Cardiac muscle cell (in vitro differentiated cells and primary cell): ENCODE data around the gene RIBC2. TPM values are rescaled to one million over a fixed set of nuclear protein-coding genes. Genes with fewer than 3 reads are reported as not detected.
"Not testable (repeated sequence)": the region's sequence is repeated elsewhere in the genome, so short reads cannot be mapped to it uniquely, and the experiment has no call there.

ENCODE experiments used
- DNase-seq, 2 donors: peaks; one replicate each; pipeline versions ENCODE4 v3.0.0 to v3.0.0-alpha.2; 2010 to 2017; ENCODE audit warnings: low read depth in 1 of 2, low spot score in 1 of 2
- H3K27ac ChIP-seq: fragments of 200-600 bp; sonication (generic); 2 replicates; pipeline ENCODE4 v1.5.1; 2016
- H3K27me3 ChIP-seq: fragments of 200-600 bp; sonication (generic); 2 replicates; pipeline ENCODE4 v1.6.0; 2016; ENCODE audit warnings: control low read depth
- H3K36me3 ChIP-seq: fragments of 200-600 bp; sonication (generic); 2 replicates; pipeline ENCODE4 v1.5.1; 2016; ENCODE audit warnings: control low read depth
- H3K4me1 ChIP-seq: fragments of 200-600 bp; sonication (generic); 2 replicates; pipeline ENCODE4 v1.8.1; 2017; ENCODE audit warnings: low read depth, mild to moderate bottlenecking, mixed run types
- H3K4me3 ChIP-seq: fragments of 200-600 bp; sonication (generic); 2 replicates; pipeline ENCODE4 v1.5.1; 2016; ENCODE audit warnings: mild to moderate bottlenecking
- H3K9me3 ChIP-seq: fragments of 200-600 bp; sonication (generic); 2 replicates; pipeline ENCODE4 v1.5.1; 2017; ENCODE audit warnings: low read depth, mild to moderate bottlenecking, control low read depth
- CTCF ChIP-seq: IDR thresholded peaks from 2 replicates; pipeline ENCODE4 v1.5.1; 2012; ENCODE audit warnings: low read depth, mild to moderate bottlenecking, low read length
- polyA plus RNA-seq: library from polyadenylated mRNA; unstranded; fragments of >200 nt; fragmentation: Nextera tagmentation; extraction: Ambion mirVana; gene quantifications from 2 replicates; pipeline ENCODE4 v1.2.1, GENCODE V29; 2016
- total RNA-seq: library from RNA; depleted of rRNA; stranded (reverse); fragments of >200 nt; gene quantifications from 2 replicates; pipeline ENCODE4 v1.2.3, GENCODE V29; 2016

The RIBC2 gene
- total RNA-seq (0.60 and 0.67 TPM in 2 replicates), polyA plus RNA-seq (0.35 and 0.56 TPM in 2 replicates)

- H3K27ac ChIP-seq: no peak within 1 kb of the TSS
- peak; percentile 81 to 87 for DNase-seq
These were observed at the start of gene RIBC2, which contains the start of gene SMC1B for GRCh38 chr22:45413368-45414211. Gene RIBC2 (plus strand): TSS chr22:45413693. CDS start chr22:45413887, 194 bp downstream. Gene SMC1B (minus strand): TSS chr22:45413599. CDS start chr22:45413567, 32 bp downstream.

GRCh38 chr22:45366713-45367112, 46.8 kb upstream of the RIBC2 start:
- H3K36me3 ChIP-seq: no peaks in the 10 kb centered on the region
- no peak for DNase-seq
- no peaks in the 10 kb centered on the region for H3K9me3 ChIP-seq
- H3K4me1 ChIP-seq: no peaks in the 10 kb centered on the region
- H3K4me3 ChIP-seq: no peak overlapping the region
- no peak for TF ChIP-seq CTCF
- H3K27me3 ChIP-seq: no peaks in the 10 kb centered on the region
- H3K27ac ChIP-seq: no peak overlapping the region

More at GRCh38 chr22:45413368-45414211, at the start of gene RIBC2, which contains the start of gene SMC1B:
- peak within 1 kb of the TSS; percentile 40 for H3K4me3 ChIP-seq
- H3K36me3 ChIP-seq: no peaks in the 10 kb centered on the region
- no peak for TF ChIP-seq CTCF
- no peaks in the 10 kb centered on the region for H3K4me1 ChIP-seq
- peaks cover 14% of the 10 kb centered on the region for H3K27me3 ChIP-seq
- H3K9me3 ChIP-seq: no peaks in the 10 kb centered on the region

GRCh38 chr22:45373592-45373991, 39.9 kb upstream of the RIBC2 start:
- not testable (repeated sequence) for H3K9me3 ChIP-seq, DNase-seq, H3K4me3 ChIP-seq, H3K36me3 ChIP-seq, H3K4me1 ChIP-seq, H3K27ac ChIP-seq, H3K27me3 ChIP-seq

GRCh38 chr22:45376009-45376408, 37.5 kb upstream of the RIBC2 start:
- no peak for DNase-seq
- Histone ChIP-seq H3K4me1 (no peaks in the 10 kb centered on the region), H3K27ac (no peak overlapping the region), H3K9me3 (no peaks in the 10 kb centered on the region), H3K27me3 (no peaks in the 10 kb centered on the region), H3K36me3 (no peaks in the 10 kb centered on the region), H3K4me3 (no peak overlapping the region)
- no peak for TF ChIP-seq CTCF

- TF ChIP-seq CTCF: no peak
- H3K36me3 ChIP-seq: no peaks in the 10 kb centered on the region
- no peaks in the 10 kb centered on the region for H3K9me3 ChIP-seq
- no peak overlapping the region for H3K4me3 ChIP-seq
- DNase-seq: peak in 1 of 2 donors; percentile 81
- H3K27ac ChIP-seq: no peak overlapping the region
- no peaks in the 10 kb centered on the region for H3K27me3 ChIP-seq
- H3K4me1 ChIP-seq: no peaks in the 10 kb centered on the region
These were observed 36.8 kb upstream of the RIBC2 start for GRCh38 chr22:45376703-45377102.

GRCh38 chr22:45381348-45381747, 32.1 kb upstream of the RIBC2 start:
- Histone ChIP-seq H3K9me3 (no peaks in the 10 kb centered on the region), H3K4me3 (no peak overlapping the region), H3K4me1 (no peaks in the 10 kb centered on the region), H3K27ac (no peak overlapping the region), H3K27me3 (peaks cover 3% of the 10 kb centered on the region), H3K36me3 (no peaks in the 10 kb centered on the region)
- no peak for TF ChIP-seq CTCF
- no peak for DNase-seq
